Dendritic cell treated with granulocyte-macrophage colony-stimulating factor and Interleukin-4, amounts not matched to agents 40 ng/mL and 50 ng/mL, for 4 days (primary cell): ENCODE data around the gene MS4A4A.

Experiments
- H3K27ac Mint-ChIP-seq: one replicate; pipeline ENCODE4 v1.8.0; 2022; ENCODE audit warnings: mild to moderate bottlenecking, mixed read lengths
- H3K27me3 Mint-ChIP-seq: one replicate; pipeline ENCODE4 v1.8.0; 2022; ENCODE audit warnings: mild to moderate bottlenecking, mixed read lengths
- H3K36me3 Mint-ChIP-seq: one replicate; pipeline ENCODE4 v1.8.0; 2022; ENCODE audit warnings: low read depth, mixed read lengths
- H3K4me1 Mint-ChIP-seq: one replicate; pipeline ENCODE4 v1.8.0; 2022; ENCODE audit warnings: low read depth, mixed read lengths
- H3K4me3 Mint-ChIP-seq: one replicate; pipeline ENCODE4 v1.8.0; 2022; ENCODE audit warnings: mild to moderate bottlenecking, moderate library complexity, mixed read lengths
- H3K9me3 Mint-ChIP-seq: one replicate; pipeline ENCODE4 v1.8.0; 2022; ENCODE audit warnings: mixed read lengths
- intact Hi-C: fragments of 100-400 bp; cut with micrococcal nuclease; formaldehyde crosslinking; loops from one replicate; pipeline ENCODE4 v1.15.0; 2022

MS4A4A gene

DNA sequence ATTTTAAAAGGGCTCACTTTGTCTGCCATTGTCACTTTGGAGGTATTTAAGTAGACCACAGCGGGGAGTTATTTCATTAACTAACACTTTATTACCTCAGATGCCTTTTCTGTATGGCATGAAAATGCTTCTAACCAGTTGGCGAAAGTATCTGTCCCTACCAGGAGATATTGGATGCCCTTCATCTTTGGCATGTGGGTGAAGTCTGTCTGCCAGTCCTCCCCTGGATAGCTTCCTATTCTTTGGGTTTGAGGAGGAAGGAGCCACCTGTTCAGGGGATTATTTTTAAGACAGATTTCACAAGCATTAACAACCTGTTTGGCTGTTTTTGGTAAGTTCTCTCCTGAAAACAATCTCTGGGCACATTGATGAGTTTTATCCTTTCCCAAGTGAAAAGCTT, 63.7 kb downstream of the MS4A4A start:
- H3K27ac Mint-ChIP-seq, result no peak overlapping the region
- no peaks in the 10 kb centered on the region for H3K36me3 Mint-ChIP-seq
- intact Hi-C loops, result no loop called here
- H3K9me3 Mint-ChIP-seq, result no peaks in the 10 kb centered on the region
- peaks cover 2% of the 10 kb centered on the region for H3K27me3 Mint-ChIP-seq
- H3K4me3 Mint-ChIP-seq, result no peak overlapping the region
- H3K4me1 Mint-ChIP-seq, result peaks cover 50% of the 10 kb centered on the region

DNA sequence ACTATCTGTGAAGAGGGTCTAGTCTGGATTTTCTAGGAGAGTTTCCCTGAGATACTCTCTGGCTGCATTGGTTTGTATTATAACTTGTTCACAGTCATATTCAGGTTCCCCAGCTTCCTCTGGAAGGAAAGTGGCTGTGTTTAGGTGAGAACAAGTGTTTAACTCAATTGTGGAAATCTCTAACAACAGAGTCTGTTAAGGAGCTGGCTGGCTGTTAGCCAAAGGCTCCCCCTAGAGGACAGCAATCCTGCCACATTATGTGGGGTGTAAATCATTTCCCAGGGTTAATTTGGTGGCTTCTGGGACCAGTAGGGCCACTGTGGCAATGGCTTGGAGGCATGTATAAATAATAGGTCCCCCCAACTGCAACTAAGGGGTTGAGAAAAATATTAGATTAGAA, 65.0 kb downstream of the MS4A4A start:
- H3K27me3 Mint-ChIP-seq, result peaks cover 2% of the 10 kb centered on the region
- H3K36me3 Mint-ChIP-seq, result no peaks in the 10 kb centered on the region
- no peak overlapping the region for H3K4me3 Mint-ChIP-seq
- no peak overlapping the region for H3K27ac Mint-ChIP-seq
- intact Hi-C loops, result loop anchor here (5.0 kb wide), 3 partner anchors 78 to 272 kb away; no protein-coding TSS in a partner anchor
- peaks cover 50% of the 10 kb centered on the region for H3K4me1 Mint-ChIP-seq
- no peaks in the 10 kb centered on the region for H3K9me3 Mint-ChIP-seq

DNA sequence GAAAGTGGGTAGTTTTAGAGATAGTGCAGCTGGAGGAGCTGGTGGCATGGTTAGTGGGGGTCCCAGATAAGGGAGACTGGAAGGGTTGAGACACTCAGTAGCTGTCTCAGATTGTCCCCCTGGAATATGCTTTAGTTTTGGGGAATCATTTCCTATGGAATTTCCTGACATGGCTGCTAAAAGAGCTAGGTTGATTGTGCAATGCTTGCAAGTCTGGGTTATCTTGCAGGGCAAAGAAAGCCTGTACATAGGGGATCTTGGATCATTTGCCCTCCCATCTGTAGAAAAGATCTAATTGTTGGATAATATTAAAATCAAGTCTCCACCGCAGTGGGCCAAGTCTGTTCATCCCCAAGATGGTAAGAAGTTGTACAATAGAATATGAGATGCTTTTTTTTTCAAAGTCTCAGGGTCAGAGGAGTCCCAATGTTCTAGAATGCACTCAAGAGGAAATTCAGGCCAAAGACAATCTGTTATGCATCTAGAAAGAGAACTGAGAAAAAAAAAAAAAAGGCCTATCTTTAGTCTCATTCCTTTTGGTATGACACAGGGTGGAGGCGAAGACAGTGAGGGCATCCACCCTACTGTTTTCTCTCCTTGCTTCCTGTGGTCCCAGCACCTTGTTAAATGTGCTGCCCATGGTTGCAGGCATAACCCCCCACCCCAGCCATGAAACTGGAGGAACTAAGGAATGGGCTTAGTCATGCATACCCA, 66.8 kb downstream of the MS4A4A start:
- intact Hi-C loops, result loop anchor here (5.0 kb wide), 3 partner anchors 80 to 270 kb away; no protein-coding TSS in a partner anchor
- no peaks in the 10 kb centered on the region for H3K9me3 Mint-ChIP-seq
- H3K4me1 Mint-ChIP-seq, result peaks cover 51% of the 10 kb centered on the region
- peak overlapping the region; percentile 70 for H3K27ac Mint-ChIP-seq
- no peaks in the 10 kb centered on the region for H3K36me3 Mint-ChIP-seq
- H3K4me3 Mint-ChIP-seq, result no peak overlapping the region
- peaks cover 2% of the 10 kb centered on the region for H3K27me3 Mint-ChIP-seq

DNA sequence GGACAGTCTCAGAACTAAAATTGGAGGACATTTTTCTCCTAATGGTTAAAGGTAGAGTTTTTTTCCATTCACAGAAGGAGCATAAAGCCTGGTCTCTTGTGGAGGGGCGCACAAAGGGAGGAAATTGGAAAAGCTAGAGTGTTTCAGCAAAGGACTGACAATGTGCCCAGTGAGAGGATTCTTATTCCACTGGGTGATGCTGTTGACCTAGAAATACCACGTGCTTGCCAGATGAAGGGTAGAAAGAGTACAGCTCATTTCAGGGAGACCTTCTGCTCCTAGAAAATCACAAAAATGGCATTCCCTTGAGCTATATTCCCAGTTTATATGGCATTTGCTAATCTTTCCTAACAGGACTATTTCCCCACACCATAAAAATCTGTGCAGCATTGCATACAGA, 67.7 kb downstream of the MS4A4A start:
- no peaks in the 10 kb centered on the region for H3K36me3 Mint-ChIP-seq
- peaks cover under 1% of the 10 kb centered on the region for H3K9me3 Mint-ChIP-seq
- H3K4me1 Mint-ChIP-seq, result peaks cover 48% of the 10 kb centered on the region
- H3K4me3 Mint-ChIP-seq, result no peak overlapping the region
- intact Hi-C loops, result loop anchor here (5.0 kb wide), 3 partner anchors 81 to 269 kb away; no protein-coding TSS in a partner anchor
- H3K27me3 Mint-ChIP-seq, result peaks cover 2% of the 10 kb centered on the region
- peak overlapping the region; percentile 70 for H3K27ac Mint-ChIP-seq

DNA sequence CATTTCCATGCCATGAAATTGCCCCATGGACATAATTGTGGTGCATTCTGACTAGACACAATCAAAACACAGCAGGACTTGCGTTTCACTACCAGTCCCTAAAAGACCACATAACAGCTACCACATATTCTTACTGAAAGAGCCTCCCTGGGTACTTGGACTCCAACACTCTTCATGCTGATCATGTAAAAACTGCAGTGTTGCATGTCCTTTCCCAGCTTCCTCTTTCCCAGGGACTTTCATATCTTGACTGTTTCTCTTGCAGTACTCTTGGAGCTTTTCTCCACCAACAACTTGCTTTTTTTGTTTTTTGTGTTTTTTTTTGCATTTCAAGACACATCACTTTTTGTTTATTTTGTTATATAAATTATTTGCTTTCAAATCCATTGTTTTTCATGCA, 69.5 kb downstream of the MS4A4A start:
- intact Hi-C loops, result loop anchor here (5.0 kb wide), 3 partner anchors 83 to 267 kb away; no protein-coding TSS in a partner anchor
- peaks cover 9% of the 10 kb centered on the region for H3K36me3 Mint-ChIP-seq
- no peak overlapping the region for H3K4me3 Mint-ChIP-seq
- H3K27ac Mint-ChIP-seq, result peak overlapping the region; percentile 65
- no peaks in the 10 kb centered on the region for H3K27me3 Mint-ChIP-seq
- peaks cover 43% of the 10 kb centered on the region for H3K4me1 Mint-ChIP-seq
- peaks cover 20% of the 10 kb centered on the region for H3K9me3 Mint-ChIP-seq

DNA sequence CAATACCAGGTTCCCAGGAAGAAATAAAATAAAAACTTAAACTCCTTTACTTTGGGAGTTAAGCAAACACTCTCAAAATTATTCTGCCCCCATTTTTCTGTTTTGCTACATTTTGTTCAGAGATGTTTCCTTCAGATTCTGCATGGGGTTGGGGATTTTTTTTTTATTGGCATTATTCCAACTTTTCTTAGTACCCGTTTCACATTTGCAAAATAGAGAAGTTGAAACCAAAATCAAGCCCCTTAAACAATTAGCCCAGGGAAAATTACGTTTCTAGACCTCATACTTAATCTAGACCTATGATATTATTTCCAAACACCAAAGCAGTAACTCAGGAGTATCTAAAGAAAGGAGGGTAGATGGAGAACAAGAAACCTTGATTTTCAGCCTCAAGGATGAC, 77.3 kb downstream of the MS4A4A start:
- peaks cover 39% of the 10 kb centered on the region for H3K4me1 Mint-ChIP-seq
- peak overlapping the region; percentile 53 for H3K27ac Mint-ChIP-seq
- no peak overlapping the region for H3K4me3 Mint-ChIP-seq
- H3K36me3 Mint-ChIP-seq, result peaks cover 28% of the 10 kb centered on the region
- no peaks in the 10 kb centered on the region for H3K27me3 Mint-ChIP-seq
- peaks cover 43% of the 10 kb centered on the region for H3K9me3 Mint-ChIP-seq
- intact Hi-C loops, result no loop called here
